WTC11 (cell line): Measurements from ENCODE around the gene BABAM2. TPM values are rescaled to one million over a fixed set of nuclear protein-coding genes. Genes with fewer than 3 reads are reported as not detected.

Source experiments
- ATAC-seq: fragments of 200-7000 bp; cut with Tn5 transposase; 2 replicates; pipeline ENCODE4 v1.10.0; 2021; ENCODE audit warnings: mild to moderate bottlenecking, moderate library complexity
- CTCF ChIA-PET: fragments of 300-600 bp; sonication (Branson Sonifier 250); formaldehyde crosslinking; loops from one replicate; lab custom pipeline; 2021; ENCODE audit warnings: antibody characterized with exemption; lab: Charles Lee
- POLR2A ChIA-PET: fragments of 350-600 bp; sonication (Branson Sonifier 250); formaldehyde crosslinking; loops from one replicate; lab custom pipeline; 2021; ENCODE audit warnings: antibody characterized with exemption; lab: Charles Lee
- DNase-seq: peaks from one replicate; pipeline ENCODE4 v3.0.0; 2021; ENCODE audit warnings: low spot score
- H3K27ac Mint-ChIP-seq: 2 replicates; pipeline ENCODE4 v1.8.0; 2021; ENCODE audit warnings: mixed read lengths
- H3K27me3 Mint-ChIP-seq: 2 replicates; pipeline ENCODE4 v1.8.0; 2021; ENCODE audit warnings: low read depth, mild to moderate bottlenecking, moderate library complexity, mixed read lengths
- H3K36me3 Mint-ChIP-seq: 2 replicates; pipeline ENCODE4 v1.8.0; 2021; ENCODE audit warnings: mixed read lengths
- H3K4me1 Mint-ChIP-seq: 2 replicates; pipeline ENCODE4 v1.8.0; 2022; ENCODE audit warnings: mixed read lengths
- H3K4me3 Mint-ChIP-seq: 2 replicates; pipeline ENCODE4 v1.8.0; 2021; ENCODE audit warnings: mild to moderate bottlenecking, moderate library complexity, mixed read lengths
- H3K9me3 Mint-ChIP-seq: 2 replicates; pipeline ENCODE4 v1.8.0; 2021; ENCODE audit warnings: mixed read lengths
- CREB1 ChIP-seq: sonication (generic); formaldehyde crosslinking; IDR thresholded peaks from 2 replicates; pipeline ENCODE4 v1.8.0; 2023; ENCODE audit warnings: mild to moderate bottlenecking, missing genetic modification reagents
- FOXJ3 ChIP-seq: sonication (generic); formaldehyde crosslinking; IDR thresholded peaks from 2 replicates; pipeline ENCODE4 v1.9.0; 2021; ENCODE audit warnings: missing genetic modification reagents, mild to moderate bottlenecking, borderline replicate concordance
- FOXK1 ChIP-seq: sonication (generic); formaldehyde crosslinking; IDR thresholded peaks from 2 replicates; pipeline ENCODE4 v1.8.0; 2022; ENCODE audit warnings: mild to moderate bottlenecking, moderate library complexity, missing genetic modification reagents
- TEAD1 ChIP-seq: sonication (generic); formaldehyde crosslinking; IDR thresholded peaks from 2 replicates; pipeline ENCODE4 v1.8.0; 2022; ENCODE audit warnings: mild to moderate bottlenecking, missing genetic modification reagents
- ZBTB21 ChIP-seq: sonication (generic); formaldehyde crosslinking; IDR thresholded peaks from 2 replicates; pipeline ENCODE4 v1.8.1; 2023; ENCODE audit warnings: mild to moderate bottlenecking, missing genetic modification reagents, borderline replicate concordance
- ZNF396 ChIP-seq: fragments of 250-450 bp; sonication (Bioruptor Pico); IDR thresholded peaks from 2 replicates; pipeline ENCODE4 v1.8.0; 2021; ENCODE audit warnings: mild to moderate bottlenecking, moderate library complexity, borderline replicate concordance
- ZNF416 ChIP-seq: fragments of 250-450 bp; sonication (Bioruptor Pico); IDR thresholded peaks from 2 replicates; pipeline ENCODE4 v1.9.0; 2021; ENCODE audit warnings: mild to moderate bottlenecking, inconsistent platforms
- ZNF423 ChIP-seq: fragments of 250-450 bp; sonication (Bioruptor Pico); IDR thresholded peaks from 2 replicates; pipeline ENCODE4 v2.1.2; 2022; ENCODE audit warnings: mild to moderate bottlenecking, moderate library complexity
- total RNA-seq: library from RNA; stranded (reverse); gene quantifications from 3 replicates; pipeline ENCODE4 v1.2.3, GENCODE V29; 2021
- TF ChIP-seq, protein P1 (sequence below): fragments of 250-450 bp; sonication (Bioruptor Pico); IDR thresholded peaks from 2 replicates; pipeline ENCODE4 v1.9.0; 2021; ENCODE audit warnings: mild to moderate bottlenecking, borderline replicate concordance
- TF ChIP-seq, protein P2 (sequence below): sonication (generic); formaldehyde crosslinking; conservative IDR thresholded peaks from 2 replicates; pipeline ENCODE4 v1.8.1; 2022; ENCODE audit warnings: mild to moderate bottlenecking, missing genetic modification reagents
- TF ChIP-seq, protein P3 (sequence below): sonication (generic); formaldehyde crosslinking; conservative IDR thresholded peaks from 2 replicates; pipeline ENCODE4 v1.8.1; 2023; ENCODE audit warnings: mild to moderate bottlenecking, low read depth, missing genetic modification reagents, moderate library complexity
- TF ChIP-seq, protein P4 (sequence below): sonication (generic); formaldehyde crosslinking; IDR thresholded peaks from 2 replicates; pipeline ENCODE4 v1.8.0; 2022; ENCODE audit warnings: missing genetic modification reagents

The BABAM2 gene
- total RNA-seq, 1 experiment from 2014 or later: 16.5 TPM

DNA sequence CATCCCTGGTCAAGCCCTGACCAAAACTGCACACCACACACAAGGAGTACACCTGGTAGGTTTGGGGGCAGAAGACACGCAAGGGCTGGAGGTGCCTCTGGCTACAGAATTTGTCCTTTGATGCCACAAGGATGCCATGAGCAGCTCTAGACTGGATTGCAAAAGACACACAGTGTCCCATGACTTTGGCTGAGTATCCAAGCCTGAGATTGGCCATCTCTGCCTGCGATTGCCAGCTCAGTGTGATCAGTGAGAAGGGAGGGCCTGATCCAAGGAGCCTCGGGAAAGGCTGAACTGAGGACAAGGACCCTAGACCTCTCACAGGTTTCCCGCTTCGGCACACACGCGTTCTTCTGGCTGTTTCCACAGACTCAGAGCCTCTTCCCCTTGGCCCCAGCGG lies 442.2 kb downstream of the BABAM2 start:
- no peaks in the 10 kb centered on the region for H3K4me1 Mint-ChIP-seq
- H3K27ac Mint-ChIP-seq: no peak overlapping the region
- H3K9me3 Mint-ChIP-seq: no peaks in the 10 kb centered on the region
- DNase-seq (no peak), ATAC-seq (no peak)
- POLR2A ChIA-PET: no interaction called here
- no peak for TF ChIP-seq ZNF423 (CRISPR knock-in tag)
- TF ChIP-seq FOXJ3: no peak
- no peak for TF ChIP-seq TEAD1
- TF ChIP-seq, protein P1, sequence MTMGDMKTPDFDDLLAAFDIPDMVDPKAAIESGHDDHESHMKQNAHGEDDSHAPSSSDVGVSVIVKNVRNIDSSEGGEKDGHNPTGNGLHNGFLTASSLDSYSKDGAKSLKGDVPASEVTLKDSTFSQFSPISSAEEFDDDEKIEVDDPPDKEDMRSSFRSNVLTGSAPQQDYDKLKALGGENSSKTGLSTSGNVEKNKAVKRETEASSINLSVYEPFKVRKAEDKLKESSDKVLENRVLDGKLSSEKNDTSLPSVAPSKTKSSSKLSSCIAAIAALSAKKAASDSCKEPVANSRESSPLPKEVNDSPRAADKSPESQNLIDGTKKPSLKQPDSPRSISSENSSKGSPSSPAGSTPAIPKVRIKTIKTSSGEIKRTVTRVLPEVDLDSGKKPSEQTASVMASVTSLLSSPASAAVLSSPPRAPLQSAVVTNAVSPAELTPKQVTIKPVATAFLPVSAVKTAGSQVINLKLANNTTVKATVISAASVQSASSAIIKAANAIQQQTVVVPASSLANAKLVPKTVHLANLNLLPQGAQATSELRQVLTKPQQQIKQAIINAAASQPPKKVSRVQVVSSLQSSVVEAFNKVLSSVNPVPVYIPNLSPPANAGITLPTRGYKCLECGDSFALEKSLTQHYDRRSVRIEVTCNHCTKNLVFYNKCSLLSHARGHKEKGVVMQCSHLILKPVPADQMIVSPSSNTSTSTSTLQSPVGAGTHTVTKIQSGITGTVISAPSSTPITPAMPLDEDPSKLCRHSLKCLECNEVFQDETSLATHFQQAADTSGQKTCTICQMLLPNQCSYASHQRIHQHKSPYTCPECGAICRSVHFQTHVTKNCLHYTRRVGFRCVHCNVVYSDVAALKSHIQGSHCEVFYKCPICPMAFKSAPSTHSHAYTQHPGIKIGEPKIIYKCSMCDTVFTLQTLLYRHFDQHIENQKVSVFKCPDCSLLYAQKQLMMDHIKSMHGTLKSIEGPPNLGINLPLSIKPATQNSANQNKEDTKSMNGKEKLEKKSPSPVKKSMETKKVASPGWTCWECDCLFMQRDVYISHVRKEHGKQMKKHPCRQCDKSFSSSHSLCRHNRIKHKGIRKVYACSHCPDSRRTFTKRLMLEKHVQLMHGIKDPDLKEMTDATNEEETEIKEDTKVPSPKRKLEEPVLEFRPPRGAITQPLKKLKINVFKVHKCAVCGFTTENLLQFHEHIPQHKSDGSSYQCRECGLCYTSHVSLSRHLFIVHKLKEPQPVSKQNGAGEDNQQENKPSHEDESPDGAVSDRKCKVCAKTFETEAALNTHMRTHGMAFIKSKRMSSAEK: no peak
- TF ChIP-seq, protein P2, sequence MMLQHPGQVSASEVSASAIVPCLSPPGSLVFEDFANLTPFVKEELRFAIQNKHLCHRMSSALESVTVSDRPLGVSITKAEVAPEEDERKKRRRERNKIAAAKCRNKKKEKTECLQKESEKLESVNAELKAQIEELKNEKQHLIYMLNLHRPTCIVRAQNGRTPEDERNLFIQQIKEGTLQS: no peak
- TF ChIP-seq ZBTB21 (CRISPR knock-in tag): no peak
- no peak for TF ChIP-seq FOXK1 (CRISPR knock-in tag)
- TF ChIP-seq, protein P3, sequence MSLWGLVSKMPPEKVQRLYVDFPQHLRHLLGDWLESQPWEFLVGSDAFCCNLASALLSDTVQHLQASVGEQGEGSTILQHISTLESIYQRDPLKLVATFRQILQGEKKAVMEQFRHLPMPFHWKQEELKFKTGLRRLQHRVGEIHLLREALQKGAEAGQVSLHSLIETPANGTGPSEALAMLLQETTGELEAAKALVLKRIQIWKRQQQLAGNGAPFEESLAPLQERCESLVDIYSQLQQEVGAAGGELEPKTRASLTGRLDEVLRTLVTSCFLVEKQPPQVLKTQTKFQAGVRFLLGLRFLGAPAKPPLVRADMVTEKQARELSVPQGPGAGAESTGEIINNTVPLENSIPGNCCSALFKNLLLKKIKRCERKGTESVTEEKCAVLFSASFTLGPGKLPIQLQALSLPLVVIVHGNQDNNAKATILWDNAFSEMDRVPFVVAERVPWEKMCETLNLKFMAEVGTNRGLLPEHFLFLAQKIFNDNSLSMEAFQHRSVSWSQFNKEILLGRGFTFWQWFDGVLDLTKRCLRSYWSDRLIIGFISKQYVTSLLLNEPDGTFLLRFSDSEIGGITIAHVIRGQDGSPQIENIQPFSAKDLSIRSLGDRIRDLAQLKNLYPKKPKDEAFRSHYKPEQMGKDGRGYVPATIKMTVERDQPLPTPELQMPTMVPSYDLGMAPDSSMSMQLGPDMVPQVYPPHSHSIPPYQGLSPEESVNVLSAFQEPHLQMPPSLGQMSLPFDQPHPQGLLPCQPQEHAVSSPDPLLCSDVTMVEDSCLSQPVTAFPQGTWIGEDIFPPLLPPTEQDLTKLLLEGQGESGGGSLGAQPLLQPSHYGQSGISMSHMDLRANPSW (CRISPR knock-in tag): no peak
- TF ChIP-seq, protein P4, sequence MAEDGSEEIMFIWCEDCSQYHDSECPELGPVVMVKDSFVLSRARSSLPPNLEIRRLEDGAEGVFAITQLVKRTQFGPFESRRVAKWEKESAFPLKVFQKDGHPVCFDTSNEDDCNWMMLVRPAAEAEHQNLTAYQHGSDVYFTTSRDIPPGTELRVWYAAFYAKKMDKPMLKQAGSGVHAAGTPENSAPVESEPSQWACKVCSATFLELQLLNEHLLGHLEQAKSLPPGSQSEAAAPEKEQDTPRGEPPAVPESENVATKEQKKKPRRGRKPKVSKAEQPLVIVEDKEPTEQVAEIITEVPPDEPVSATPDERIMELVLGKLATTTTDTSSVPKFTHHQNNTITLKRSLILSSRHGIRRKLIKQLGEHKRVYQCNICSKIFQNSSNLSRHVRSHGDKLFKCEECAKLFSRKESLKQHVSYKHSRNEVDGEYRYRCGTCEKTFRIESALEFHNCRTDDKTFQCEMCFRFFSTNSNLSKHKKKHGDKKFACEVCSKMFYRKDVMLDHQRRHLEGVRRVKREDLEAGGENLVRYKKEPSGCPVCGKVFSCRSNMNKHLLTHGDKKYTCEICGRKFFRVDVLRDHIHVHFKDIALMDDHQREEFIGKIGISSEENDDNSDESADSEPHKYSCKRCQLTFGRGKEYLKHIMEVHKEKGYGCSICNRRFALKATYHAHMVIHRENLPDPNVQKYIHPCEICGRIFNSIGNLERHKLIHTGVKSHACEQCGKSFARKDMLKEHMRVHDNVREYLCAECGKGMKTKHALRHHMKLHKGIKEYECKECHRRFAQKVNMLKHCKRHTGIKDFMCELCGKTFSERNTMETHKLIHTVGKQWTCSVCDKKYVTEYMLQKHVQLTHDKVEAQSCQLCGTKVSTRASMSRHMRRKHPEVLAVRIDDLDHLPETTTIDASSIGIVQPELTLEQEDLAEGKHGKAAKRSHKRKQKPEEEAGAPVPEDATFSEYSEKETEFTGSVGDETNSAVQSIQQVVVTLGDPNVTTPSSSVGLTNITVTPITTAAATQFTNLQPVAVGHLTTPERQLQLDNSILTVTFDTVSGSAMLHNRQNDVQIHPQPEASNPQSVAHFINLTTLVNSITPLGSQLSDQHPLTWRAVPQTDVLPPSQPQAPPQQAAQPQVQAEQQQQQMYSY: no peak
- TF ChIP-seq ZNF396 (CRISPR knock-in tag): no peak
- TF ChIP-seq, all 79 proteins: peak for 0
- CTCF ChIA-PET: no interaction called here
- Mint-ChIP-seq H3K36me3 (no peaks in the 10 kb centered on the region), H3K4me3 (no peak overlapping the region), H3K27me3 (no peaks in the 10 kb centered on the region; the same call in 1 of the 2 replicates)

DNA sequence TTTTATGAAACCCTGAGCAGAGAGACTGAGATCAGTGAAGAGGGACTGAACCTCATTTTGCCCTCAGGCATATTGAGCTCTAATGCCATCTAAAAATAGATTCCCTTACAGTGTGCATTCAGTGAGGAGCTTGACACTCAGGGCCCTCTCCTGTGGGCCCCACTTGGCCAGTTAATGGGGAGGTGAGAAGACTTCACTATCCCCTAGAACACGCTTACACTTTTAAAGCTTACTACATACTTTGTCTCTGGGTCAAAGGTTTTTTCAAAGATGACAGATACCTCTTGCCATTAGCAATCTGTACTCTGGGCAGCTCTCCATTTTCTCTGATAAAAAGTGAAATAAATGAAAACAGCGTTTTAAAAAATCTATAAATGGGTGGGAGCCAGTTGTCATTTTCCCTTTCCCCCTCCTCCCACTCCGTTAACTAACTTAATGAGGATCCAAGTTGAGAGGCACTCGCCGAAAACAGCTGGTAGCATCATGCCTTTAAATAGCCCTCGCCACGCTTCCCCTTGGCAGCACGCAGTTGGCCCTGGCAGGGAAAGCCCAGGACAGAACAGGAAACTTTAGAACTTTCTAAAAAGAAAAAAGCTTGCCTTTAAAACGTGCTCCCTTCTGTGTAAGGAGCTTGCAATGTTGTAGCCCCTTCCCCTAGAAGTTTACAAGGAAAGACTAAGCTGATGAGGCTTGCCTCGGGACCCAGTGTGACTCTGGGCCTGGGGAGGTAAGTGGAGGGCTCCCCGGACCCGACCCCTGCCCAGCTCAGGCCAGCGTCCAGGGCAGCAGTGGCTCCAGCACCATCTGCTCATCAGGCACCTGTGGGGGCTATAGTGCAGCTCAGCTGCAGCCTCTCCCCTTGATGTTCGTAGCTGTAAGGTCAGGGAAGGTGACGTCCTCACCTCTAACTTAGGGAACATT lies 443.3 kb downstream of the BABAM2 start:
- H3K4me1 Mint-ChIP-seq: peaks cover 4% of the 10 kb centered on the region; the same call in 1 of the 2 replicates
- no peak for ATAC-seq
- no peaks in the 10 kb centered on the region; the same call in 1 of the 2 replicates for H3K27me3 Mint-ChIP-seq
- POLR2A ChIA-PET: interaction anchor here (0.6 kb wide), 1 partner anchor 54 kb away, joined by 3 read pairs; no protein-coding TSS in a partner anchor
- H3K36me3 Mint-ChIP-seq: no peaks in the 10 kb centered on the region
- TF ChIP-seq ZNF416: no peak
- TF ChIP-seq CREB1 (CRISPR knock-in tag): no peak
- TF ChIP-seq FOXK1 (CRISPR knock-in tag): no peak
- TF ChIP-seq, all 79 proteins: peak for 0
- no peaks in the 10 kb centered on the region for H3K9me3 Mint-ChIP-seq
- no peak for DNase-seq
- CTCF ChIA-PET: no interaction called here
- H3K4me3 Mint-ChIP-seq: no peak overlapping the region
- H3K27ac Mint-ChIP-seq: no peak overlapping the region
